Measurements from ENCODE around the gene GPR155.
"Not testable (repeated sequence)": the region's sequence is repeated elsewhere in the genome, so short reads cannot be mapped to it uniquely, and the experiment has no call there.

The GPR155 gene

DNA sequence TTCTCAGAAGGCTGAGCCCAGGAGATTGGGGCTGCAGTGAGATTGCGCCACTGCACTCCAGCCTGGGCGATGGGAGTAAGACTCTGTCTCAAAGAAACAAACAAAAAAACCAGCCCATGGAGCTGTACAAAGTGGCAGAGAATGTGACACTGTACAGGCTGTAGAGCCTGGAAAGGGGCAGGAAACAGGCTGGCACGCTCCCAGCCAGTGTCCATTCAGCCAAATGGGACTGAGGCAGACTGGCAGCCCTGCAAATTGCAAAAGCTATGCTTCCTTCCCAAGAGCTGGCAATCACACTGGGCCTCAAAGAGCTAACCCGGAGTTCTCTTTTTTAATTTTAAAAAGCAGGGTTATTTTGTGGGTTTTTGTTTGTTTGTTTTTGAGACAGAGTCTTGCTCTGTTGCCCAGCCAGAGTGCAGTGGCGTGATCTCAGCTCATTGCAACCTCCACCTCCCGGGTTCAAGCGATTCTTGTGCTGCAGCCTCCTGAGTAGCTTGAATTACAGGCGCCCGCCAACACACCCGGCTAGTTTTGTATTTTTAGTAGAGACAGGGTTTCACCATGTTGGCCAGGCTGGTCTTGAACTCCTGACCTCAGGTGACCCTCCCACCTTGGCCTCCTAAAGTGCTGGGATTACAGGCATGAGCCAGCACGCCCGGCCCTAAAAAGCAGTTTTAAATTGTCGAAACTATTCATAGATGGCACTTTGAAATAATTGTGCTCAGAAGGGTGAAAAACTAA lies 48.5 kb downstream of the GPR155 start:
- ATAC-seq = no peak

DNA sequence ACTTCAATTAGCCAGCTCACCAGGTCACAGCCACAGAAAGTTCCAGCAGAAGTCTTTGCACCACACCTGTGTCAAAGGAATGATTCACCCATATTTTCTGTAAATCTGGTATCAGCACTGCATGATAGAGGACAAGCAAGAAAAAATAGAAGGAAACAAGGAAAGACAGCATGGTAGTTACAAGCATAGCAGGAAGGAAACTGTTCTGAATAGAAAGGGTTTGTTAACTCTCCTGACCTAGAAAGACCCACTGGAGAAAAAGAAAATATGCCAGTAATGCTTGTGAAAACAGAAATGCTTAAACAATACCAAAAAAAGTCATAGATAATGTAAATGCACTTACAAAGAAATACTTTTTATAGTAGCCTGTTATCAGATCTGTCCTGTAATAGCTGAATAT lies 50.5 kb downstream of the GPR155 start:
- ATAC-seq = no peak

DNA sequence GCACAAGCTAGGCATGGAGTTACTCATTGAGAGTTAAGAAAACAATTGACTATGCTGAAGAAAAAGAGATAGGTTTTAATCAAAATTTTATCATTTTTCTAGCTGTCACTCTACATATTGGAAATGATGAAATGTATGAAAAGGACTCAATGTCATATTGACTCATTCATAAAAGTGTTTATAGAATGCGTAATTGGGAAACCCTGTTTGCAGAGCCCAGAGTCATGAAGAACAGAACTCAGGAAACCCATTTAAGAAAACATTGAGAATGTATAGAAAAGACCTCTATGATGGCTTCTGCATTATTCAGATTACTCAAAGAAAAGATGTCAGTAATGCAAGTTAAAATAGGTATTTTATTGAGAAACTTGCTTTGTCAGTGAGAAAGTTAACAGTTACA lies 54.9 kb downstream of the GPR155 start:
- ATAC-seq = no peak

DNA sequence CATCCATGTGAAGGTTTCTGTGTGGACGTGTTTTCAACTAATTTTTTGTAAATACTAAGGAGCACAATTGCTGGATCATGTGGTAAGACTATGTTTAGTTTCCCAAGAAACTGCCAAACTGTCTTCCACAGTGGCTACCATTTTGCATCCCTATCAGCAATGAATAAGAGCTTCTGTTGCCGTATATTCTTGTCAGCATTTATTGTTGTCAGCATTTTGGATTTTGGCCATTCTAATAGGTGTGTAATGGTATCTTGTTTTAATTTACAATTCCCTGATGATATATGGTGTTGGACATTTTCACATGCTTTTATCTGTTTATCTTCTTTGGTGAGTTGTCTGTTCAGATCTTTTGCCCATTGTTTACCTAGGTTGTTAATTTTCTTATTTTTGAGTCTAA lies 56.8 kb downstream of the GPR155 start:
- ATAC-seq = no peak

DNA sequence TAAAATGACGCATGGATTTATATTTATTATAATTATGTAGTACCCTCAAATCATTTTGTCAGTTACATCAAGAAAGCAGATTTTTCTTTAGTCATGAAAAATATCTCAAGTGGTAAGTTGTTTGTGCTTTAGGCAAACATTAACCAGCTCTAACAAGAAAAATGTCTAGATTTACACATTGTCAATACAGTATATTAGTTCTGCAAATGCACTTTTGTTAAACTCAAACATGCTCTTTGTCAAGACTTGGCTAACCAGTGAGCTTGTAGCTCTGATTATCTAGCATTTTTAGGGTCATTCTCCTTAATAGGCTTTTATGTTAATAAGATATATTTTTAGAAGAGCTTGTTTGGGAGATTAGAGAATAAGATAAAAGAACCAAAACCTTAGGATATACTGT lies 58.6 kb downstream of the GPR155 start:
- no peak for ATAC-seq

GRCh38 chr2:174412256-174412655 lies 74.6 kb downstream of the GPR155 start:
- no peak for ATAC-seq

GRCh38 chr2:174410039-174410438 lies 76.8 kb downstream of the GPR155 start:
- not testable (repeated sequence) for ATAC-seq

DNA sequence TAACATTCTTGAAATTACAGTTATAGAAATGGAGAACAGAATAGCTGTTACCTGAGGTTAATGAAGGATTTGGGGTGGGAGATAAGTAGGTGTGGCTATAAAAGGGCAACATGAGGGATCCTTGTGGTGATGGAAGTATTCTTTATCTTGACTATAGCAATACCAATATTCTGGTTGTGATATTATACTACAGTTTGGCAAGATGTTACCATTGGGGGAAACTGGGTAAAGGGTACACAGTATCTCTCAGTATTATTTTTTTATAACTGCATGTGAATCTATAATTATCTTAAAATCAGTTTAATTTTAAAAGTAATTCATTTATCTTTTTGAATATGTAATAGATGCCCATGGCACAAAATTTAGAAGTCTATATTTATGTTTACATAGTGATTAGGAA lies 83.2 kb downstream of the GPR155 start:
- ATAC-seq = no peak

GRCh38 chr2:174400853-174401252 lies 86.0 kb downstream of the GPR155 start:
- no peak for ATAC-seq

DNA sequence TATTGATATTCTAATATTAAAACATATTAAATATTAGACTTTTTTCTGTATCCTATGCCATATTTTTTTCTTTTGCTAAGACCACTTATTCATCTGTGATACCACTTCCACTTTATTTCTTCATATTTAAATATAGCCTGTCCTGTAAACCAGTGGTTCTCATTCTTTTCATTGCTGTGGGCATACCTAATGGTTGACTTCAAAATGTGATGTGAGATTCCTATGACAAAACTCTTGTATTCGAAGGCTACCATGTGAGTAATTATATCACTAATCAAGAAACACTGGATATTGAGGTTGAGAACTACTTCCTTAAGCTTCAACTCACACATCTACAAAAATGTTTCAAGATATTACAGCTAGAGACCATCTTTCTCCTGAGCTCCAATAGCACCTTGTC lies 87.7 kb downstream of the GPR155 start:
- no peak for ATAC-seq

DNA sequence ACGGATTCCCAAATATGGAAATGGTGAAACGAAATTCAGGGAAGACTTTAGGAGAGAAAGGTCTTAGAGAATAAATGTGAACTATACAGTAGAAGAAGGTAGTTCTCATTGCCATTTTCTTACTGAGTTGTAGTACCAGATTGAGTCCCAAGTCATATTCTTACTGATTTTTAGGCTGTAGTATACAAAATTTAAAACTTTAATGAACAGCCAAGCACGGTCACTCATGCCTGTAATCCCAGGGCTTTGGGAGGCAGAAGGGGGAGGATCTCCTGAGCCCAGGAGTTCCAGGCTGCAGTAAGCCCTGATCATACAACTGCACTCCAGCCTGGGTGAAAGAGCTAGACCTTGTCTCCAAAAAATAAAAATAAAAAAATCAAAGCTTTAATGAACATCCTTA lies 89.1 kb downstream of the GPR155 start:
- ATAC-seq = no peak

DNA sequence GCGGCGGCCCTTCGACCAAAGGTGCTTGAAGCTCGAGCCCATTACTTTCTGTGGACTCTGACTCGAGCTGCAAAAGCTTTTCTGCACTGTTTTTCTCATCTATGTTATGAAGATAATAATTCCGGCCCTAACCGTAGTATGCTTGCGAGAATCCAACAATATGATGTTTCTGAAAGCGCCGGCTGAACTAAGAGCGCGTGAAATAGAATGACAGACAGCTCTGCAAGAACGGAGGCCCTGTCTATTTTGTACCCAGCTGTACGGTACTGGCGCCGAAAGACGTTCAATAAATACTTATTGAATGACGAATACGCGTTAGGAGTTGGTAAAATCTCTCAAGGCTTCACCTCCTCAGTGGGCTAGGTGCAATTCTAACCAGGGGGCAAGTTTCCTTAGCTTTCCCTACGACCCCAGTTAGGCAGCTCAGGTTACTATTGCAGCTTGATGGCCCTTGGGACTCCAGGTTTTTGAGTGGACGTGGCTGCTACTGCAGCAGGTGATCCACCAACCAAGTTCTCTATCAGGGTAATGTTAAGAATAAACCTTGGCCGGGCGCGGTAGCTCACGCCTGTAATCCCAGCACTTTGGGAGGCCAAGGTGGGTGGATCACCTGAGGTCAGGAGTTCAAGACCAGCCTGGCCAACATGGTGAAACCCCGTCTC lies 90.7 kb downstream of the GPR155 start:
- ATAC-seq = peak; percentile 24 to 29

DNA sequence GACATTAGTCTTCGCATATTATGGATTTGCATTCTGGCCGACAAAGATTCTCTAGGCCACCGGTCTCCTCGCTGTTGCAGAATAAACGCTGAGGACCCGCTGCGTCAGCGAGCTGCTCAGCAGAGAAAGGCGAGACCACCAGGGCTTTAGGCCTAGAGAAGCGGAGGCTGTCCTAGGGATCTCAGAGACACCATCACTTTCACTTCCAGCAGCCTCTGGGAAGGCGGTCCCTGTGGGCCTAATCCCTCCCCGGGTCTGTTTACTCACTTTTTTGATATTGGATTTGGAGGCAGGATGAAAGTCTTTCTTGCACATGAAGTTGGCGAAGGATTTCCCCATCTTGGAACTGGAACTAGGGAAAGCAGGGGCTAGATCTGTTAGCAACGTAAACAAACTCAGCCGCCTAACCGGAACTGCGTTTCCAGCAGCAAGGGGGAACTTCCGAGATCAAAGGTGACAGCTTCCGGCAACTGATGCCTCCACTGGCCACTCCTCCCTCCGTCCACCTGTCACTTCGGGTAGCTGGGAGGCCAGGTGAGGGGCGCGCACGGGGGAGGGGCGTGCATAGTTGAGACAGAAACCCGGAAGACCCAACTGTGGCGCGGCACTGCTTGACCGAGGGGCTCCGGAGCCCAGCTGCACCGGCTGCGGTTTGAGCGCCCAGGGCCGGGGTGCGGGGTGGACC lies 91.4 kb downstream of the GPR155 start, which contains the start of gene SCRN3:
SCRN3 (plus strand) TSS at position 447 of the 685 bp plus-strand sequence. CDS start 2,554 bp downstream, outside the sequence.
- peak; percentile 90 to 95 for ATAC-seq

- ATAC-seq = no peak
Measured at GRCh38 chr2:174392706-174393105, 94.1 kb downstream of the GPR155 start.

DNA sequence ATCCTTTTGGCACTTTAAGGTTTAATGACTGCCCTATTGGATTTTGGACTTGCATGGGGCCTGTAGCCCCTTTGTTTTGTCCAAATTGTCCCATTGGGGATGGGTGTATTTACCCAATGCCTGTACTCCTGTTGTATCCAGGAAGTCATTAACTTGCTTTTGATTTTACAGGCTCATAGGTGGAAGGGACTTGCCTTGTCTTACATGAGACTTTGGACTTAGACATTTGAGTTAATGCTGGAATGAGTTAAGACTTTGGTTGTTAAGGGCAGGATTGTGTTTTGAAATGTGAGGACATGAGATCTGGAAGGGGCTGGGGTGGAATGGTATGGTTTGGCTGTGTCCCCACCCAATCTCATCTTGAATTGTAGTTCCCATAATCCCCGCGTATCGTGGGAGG lies 96.5 kb downstream of the GPR155 start:
- not testable (repeated sequence) for ATAC-seq

GRCh38 chr2:174389542-174389941 lies 97.3 kb downstream of the GPR155 start:
- ATAC-seq = no peak

DNA sequence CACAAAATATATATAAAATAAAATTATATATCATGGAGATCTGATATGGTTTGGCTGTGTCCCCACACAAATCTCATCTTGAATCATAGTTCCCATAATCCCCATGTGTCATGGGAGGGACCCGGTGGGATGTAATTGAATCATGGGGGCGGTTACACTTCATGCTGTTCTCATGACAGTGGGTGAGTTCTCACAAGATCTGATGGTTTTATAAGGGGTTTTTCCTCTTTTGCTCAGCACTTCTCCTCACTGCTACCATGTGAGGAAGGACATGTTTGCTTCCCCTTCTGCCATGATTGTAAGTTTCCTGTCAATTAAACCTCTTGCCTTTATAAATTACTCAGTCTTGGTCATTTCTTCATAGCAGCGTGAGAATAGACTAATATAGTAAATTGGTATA lies 98.1 kb downstream of the GPR155 start:
- not testable (repeated sequence) for ATAC-seq

DNA sequence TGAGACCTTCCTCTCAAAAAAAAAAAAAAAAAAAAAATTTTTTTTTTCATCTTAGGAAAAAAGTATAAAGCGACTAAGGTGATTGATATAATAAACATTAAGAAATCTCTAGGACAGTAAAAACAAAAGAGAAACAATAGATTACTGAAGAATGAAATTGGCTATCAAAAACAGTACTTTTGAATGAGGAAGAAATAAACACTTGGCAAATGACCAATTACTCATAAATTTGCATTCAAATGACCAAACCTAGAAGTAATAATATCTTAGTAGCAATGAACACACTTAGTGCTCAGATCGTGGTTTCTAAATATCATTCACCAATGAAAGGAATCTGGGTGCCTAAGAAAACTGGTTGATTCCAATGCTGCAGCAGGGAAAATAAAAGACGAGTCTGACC lies 101.6 kb downstream of the GPR155 start:
- no peak for ATAC-seq

DNA sequence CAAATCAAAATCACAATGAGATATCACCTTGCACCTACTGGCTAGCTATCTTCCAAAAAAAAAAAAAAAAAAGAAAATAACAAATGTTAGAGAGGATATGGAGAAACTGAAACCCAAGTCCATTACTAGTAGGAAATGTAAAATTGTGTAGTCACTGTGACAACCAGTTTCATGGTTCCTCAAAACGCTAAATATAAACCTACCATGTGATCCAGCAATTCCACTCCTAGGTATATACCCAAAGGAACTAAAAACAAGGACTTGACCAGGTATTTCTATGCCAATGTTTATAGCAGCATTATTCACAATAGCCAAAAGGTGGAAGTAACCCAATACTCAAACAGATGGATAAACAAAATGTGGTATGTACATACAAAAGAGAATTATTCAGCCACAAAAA lies 103.0 kb downstream of the GPR155 start:
- peak in 1 of 2 donors; percentile 17 for ATAC-seq
